ENCODE data around the gene SNX25.

GRCh38 chr4:185390941-185391340 is 181.5 kb downstream of the SNX25 start:
- no peak for TF ChIP-seq TAF1 (IDR thresholded peaks at IDR 0.05; ENCODE audit: low read depth, low read length)
- 0 out of 2 replicates have a peak, but pooled peaks have one; percentile 45 for TF ChIP-seq POLR2AphosphoS5 (IDR thresholded peaks at IDR 0.05; ENCODE audit: low read depth, low read length)
- peak; percentile 51; the same call in 1 of the 2 replicates for TF ChIP-seq POLR2A (IDR thresholded peaks at IDR 0.05; ENCODE audit: low read depth, low read length)
